ENCODE data around the gene SNX4. TPM values are rescaled to one million over a fixed set of nuclear protein-coding genes. Genes with fewer than 3 reads are reported as not detected.

The SNX4 gene
- polyA plus RNA-seq, 1 donor from 2014 or later, result 180 TPM

- Histone ChIP-seq H3K4me2 (ENCODE audit: low read length) (no peak overlapping the region), H4K20me1 (ENCODE audit: insufficient read depth) (no peaks in the 10 kb centered on the region), H3K9me2 (ENCODE audit: insufficient read depth, low read length) (no peaks in the 10 kb centered on the region), H3K4me3 (ENCODE audit: low read length) (no peak overlapping the region), H3K9me3 (ENCODE audit: low read length) (no peaks in the 10 kb centered on the region), H3K36me3 (ENCODE audit: insufficient read depth, low read length) (no peaks in the 10 kb centered on the region), H3F3A (ENCODE audit: insufficient read depth, low read length, poor library complexity, severe bottlenecking) (no peaks in the 10 kb centered on the region), H3K27me3 (ENCODE audit: insufficient read depth, low read depth, low read length) (no peaks in the 10 kb centered on the region), H2AFZ (ENCODE audit: low read depth, low read length) (no peak overlapping the region), H3K9ac (ENCODE audit: low read length) (no peak overlapping the region), H3K79me2 (replicated peaks; ENCODE audit: insufficient read depth, low read length) (no peaks in the 10 kb centered on the region), H3K27ac (ENCODE audit: low read length) (no peak overlapping the region)
- TF ChIP-seq REST (IDR thresholded peaks at IDR 0.05; ENCODE audit: borderline replicate concordance) (no peak), POLR2AphosphoS5 (IDR thresholded peaks at IDR 0.05) (no peak), MXI1 (conservative IDR thresholded peaks at IDR 0.05; ENCODE audit: poor library complexity, severe bottlenecking) (no peak), SMC3 (conservative IDR thresholded peaks at IDR 0.05; ENCODE audit: poor library complexity) (no peak), TAF1 (IDR thresholded peaks at IDR 0.05; ENCODE audit: low read depth) (no peak), EP300 (conservative IDR thresholded peaks at IDR 0.05; ENCODE audit: poor library complexity, severe bottlenecking) (no peak), CTCF (IDR thresholded peaks at IDR 0.05; ENCODE audit: poor library complexity, severe bottlenecking) (no peak)
Observed at GRCh38 chr3:125433611-125434041, 86.4 kb downstream of the SNX4 start.

GRCh38 chr3:125433091-125433534, 86.9 kb downstream of the SNX4 start:
- H3K9me3 ChIP-seq (ENCODE audit: low read length), result no peaks in the 10 kb centered on the region
- no peak overlapping the region for H3K4me2 ChIP-seq (ENCODE audit: low read length)
- no peak overlapping the region for H3K4me3 ChIP-seq (ENCODE audit: low read length)
- H3K9ac ChIP-seq (ENCODE audit: low read length), result no peak overlapping the region
- H4K20me1 ChIP-seq (ENCODE audit: insufficient read depth), result no peaks in the 10 kb centered on the region
- no peak overlapping the region for H3K27ac ChIP-seq (ENCODE audit: low read length)
- H2AFZ ChIP-seq (ENCODE audit: low read depth, low read length), result no peak overlapping the region
- no peaks in the 10 kb centered on the region for H3F3A ChIP-seq (ENCODE audit: insufficient read depth, low read length, poor library complexity, severe bottlenecking)
- no peaks in the 10 kb centered on the region for H3K9me2 ChIP-seq (ENCODE audit: insufficient read depth, low read length)
- no peaks in the 10 kb centered on the region for H3K79me2 ChIP-seq (replicated peaks; ENCODE audit: insufficient read depth, low read length)
- H3K36me3 ChIP-seq (ENCODE audit: insufficient read depth, low read length), result no peaks in the 10 kb centered on the region
- no peak for TF ChIP-seq REST (IDR thresholded peaks at IDR 0.05; ENCODE audit: borderline replicate concordance)
- no peak for TF ChIP-seq EP300 (conservative IDR thresholded peaks at IDR 0.05; ENCODE audit: poor library complexity, severe bottlenecking)
- TF ChIP-seq EZH2 (IDR thresholded peaks at IDR 0.05; ENCODE audit: borderline replicate concordance, insufficient read depth, low read length, poor library complexity, severe bottlenecking), result no peak
- no peak for TF ChIP-seq SMC3 (conservative IDR thresholded peaks at IDR 0.05; ENCODE audit: poor library complexity)
- TF ChIP-seq MXI1 (conservative IDR thresholded peaks at IDR 0.05; ENCODE audit: poor library complexity, severe bottlenecking), result no peak
- no peak for TF ChIP-seq POLR2AphosphoS5 (IDR thresholded peaks at IDR 0.05)
- no peaks in the 10 kb centered on the region for H3K27me3 ChIP-seq (ENCODE audit: insufficient read depth, low read depth, low read length)
